Karpas-422 (cell line): Measurements from ENCODE around the gene CPT1C. TPM values are rescaled to one million over a fixed set of nuclear protein-coding genes. Genes with fewer than 3 reads are reported as not detected.

ENCODE experiments used
- DNase-seq: peaks from one replicate; pipeline ENCODE4 v3.0.0-alpha.2; 2015
- H2AFZ ChIP-seq: fragments of 200-600 bp; sonication (generic); 2 replicates; pipeline ENCODE4 v1.6.1; 2014; ENCODE audit warnings: antibody characterized with exemption, low read length, mixed read lengths
- H3K27ac ChIP-seq: fragments of 200-600 bp; sonication (generic); 2 replicates; pipeline ENCODE4 v1.5.1; 2014; ENCODE audit warnings: mild to moderate bottlenecking, low read length, moderate library complexity
- H3K27me3 ChIP-seq: fragments of 200-600 bp; sonication (generic); 2 replicates; pipeline ENCODE4 v1.6.1; 2014; ENCODE audit warnings: low read length, mixed read lengths
- H3K36me3 ChIP-seq: fragments of 200-600 bp; sonication (generic); 2 replicates; pipeline ENCODE4 v1.6.1; 2014; ENCODE audit warnings: low read length, mixed read lengths; ENCODE audit not compliant: insufficient read depth
- H3K4me1 ChIP-seq: fragments of 200-600 bp; sonication (generic); 2 replicates; pipeline ENCODE4 v1.6.1; 2014; ENCODE audit warnings: mild to moderate bottlenecking, low read length, mixed read lengths
- H3K4me2 ChIP-seq: fragments of 200-600 bp; sonication (generic); 2 replicates; pipeline ENCODE4 v1.6.1; 2014; ENCODE audit warnings: low read length, low read depth, mild to moderate bottlenecking; ENCODE audit not compliant: poor library complexity, severe bottlenecking
- H3K4me3 ChIP-seq: fragments of 200-600 bp; sonication (generic); 2 replicates; pipeline ENCODE4 v1.5.1; 2014; ENCODE audit warnings: mild to moderate bottlenecking, antibody characterized with exemption, low read length, mixed read lengths
- H3K79me2 ChIP-seq: fragments of 200-600 bp; sonication (generic); 2 replicates; pipeline ENCODE4 v1.6.1; 2014; ENCODE audit warnings: mild to moderate bottlenecking, low read length, mixed read lengths
- H3K9ac ChIP-seq: fragments of 200-600 bp; sonication (generic); 2 replicates; pipeline ENCODE4 v1.6.0; 2014; ENCODE audit warnings: low read length
- H3K9me2 ChIP-seq: fragments of 200-600 bp; sonication (generic), shearing (Covaris generic); replicated peaks from 2 replicates; pipeline ENCODE4 v1.6.0; 2014; ENCODE audit warnings: mild to moderate bottlenecking, low read length, moderate library complexity; ENCODE audit not compliant: insufficient read depth
- H3K9me3 ChIP-seq: fragments of 300-700, 200-600 bp; sonication (generic); 2 replicates; pipeline ENCODE4 v1.6.1; 2014; ENCODE audit warnings: low read length, mixed read lengths
- H4K20me1 ChIP-seq: fragments of 200-600 bp; sonication (generic); 2 replicates; pipeline ENCODE4 v1.6.1; 2014; ENCODE audit warnings: mild to moderate bottlenecking, antibody characterized with exemption, low read length, low read depth; ENCODE audit not compliant: insufficient read depth
- total RNA-seq: library from RNA; depleted of rRNA; stranded (reverse); fragments of >200 nt; shearing (Covaris generic); gene quantifications from 2 replicates; pipeline ENCODE4 v1.2.3, GENCODE V29; 2014; ENCODE audit warnings: low replicate concordance

The CPT1C gene
- total RNA-seq, 1 experiment from 2014 or later = 0.26 TPM

- DNase-seq = no peak
- H3K4me2 ChIP-seq = no peak overlapping the region
- H3K9me3 ChIP-seq = no peaks in the 10 kb centered on the region
- H2AFZ ChIP-seq = no peak overlapping the region
- H3K4me1 ChIP-seq = no peaks in the 10 kb centered on the region
- no peak overlapping the region for H3K9ac ChIP-seq
- no peaks in the 10 kb centered on the region for H3K9me2 ChIP-seq
- H3K27me3 ChIP-seq = no peaks in the 10 kb centered on the region
- no peak overlapping the region for H3K4me3 ChIP-seq
- H3K79me2 ChIP-seq = peaks cover 3% of the 10 kb centered on the region; the same call in 1 of the 2 replicates
- 0 out of 2 replicates have a peak, but pooled peaks cover 22% of the 10 kb centered on the region for H4K20me1 ChIP-seq
- H3K36me3 ChIP-seq = peaks cover 19% of the 10 kb centered on the region; the same call in 1 of the 2 replicates
- no peak overlapping the region for H3K27ac ChIP-seq
These were observed 39.7 kb upstream of the CPT1C start for GRCh38 chr19:49651029-49651819.

GRCh38 chr19:49651820-49652550, 38.9 kb upstream of the CPT1C start:
- peaks cover 19% of the 10 kb centered on the region; the same call in 1 of the 2 replicates for H3K36me3 ChIP-seq

GRCh38 chr19:49652551-49653465, 38.1 kb upstream of the CPT1C start:
- Histone ChIP-seq H3K79me2 (no peaks in the 10 kb centered on the region), H3K9me3 (no peaks in the 10 kb centered on the region), H3K9ac (no peak overlapping the region), H4K20me1 (0 out of 2 replicates have a peak, but pooled peaks cover 12% of the 10 kb centered on the region), H3K4me1 (no peaks in the 10 kb centered on the region), H3K27me3 (no peaks in the 10 kb centered on the region), H2AFZ (no peak overlapping the region), H3K36me3 (peaks cover 19% of the 10 kb centered on the region; the same call in 1 of the 2 replicates), H3K4me2 (no peak overlapping the region), H3K4me3 (no peak overlapping the region), H3K27ac (no peak overlapping the region), H3K9me2 (no peaks in the 10 kb centered on the region)
- no peak for DNase-seq

More at GRCh38 chr19:49651820-49652550, 38.9 kb upstream of the CPT1C start:
- H3K4me1 ChIP-seq = no peaks in the 10 kb centered on the region
- H3K4me2 ChIP-seq = no peak overlapping the region
- no peak overlapping the region for H3K27ac ChIP-seq
- no peaks in the 10 kb centered on the region for H3K27me3 ChIP-seq
- no peak for DNase-seq
- H3K9ac ChIP-seq = no peak overlapping the region
- no peak overlapping the region for H2AFZ ChIP-seq
- H3K79me2 ChIP-seq = peaks cover 3% of the 10 kb centered on the region; the same call in 1 of the 2 replicates
- H3K9me2 ChIP-seq = no peaks in the 10 kb centered on the region
- H4K20me1 ChIP-seq = 0 out of 2 replicates have a peak, but pooled peaks cover 16% of the 10 kb centered on the region
- no peak overlapping the region for H3K4me3 ChIP-seq
- no peaks in the 10 kb centered on the region for H3K9me3 ChIP-seq

- H3K36me3 ChIP-seq = peaks cover 19% of the 10 kb centered on the region; the same call in 1 of the 2 replicates
These were observed 37.5 kb upstream of the CPT1C start for GRCh38 chr19:49653466-49653806.

GRCh38 chr19:49654581-49654980, 36.3 kb upstream of the CPT1C start:
- Histone ChIP-seq H3K9me3 (no peaks in the 10 kb centered on the region), H2AFZ (no peak overlapping the region), H3K27me3 (no peaks in the 10 kb centered on the region), H3K79me2 (no peaks in the 10 kb centered on the region), H3K9me2 (no peaks in the 10 kb centered on the region), H3K4me1 (no peaks in the 10 kb centered on the region), H3K9ac (no peak overlapping the region), H4K20me1 (peaks cover 20% of the 10 kb centered on the region), H3K27ac (no peak overlapping the region), H3K4me3 (no peak overlapping the region), H3K4me2 (no peak overlapping the region), H3K36me3 (peaks cover 27% of the 10 kb centered on the region)
- DNase-seq = no peak

More at GRCh38 chr19:49653466-49653806, 37.5 kb upstream of the CPT1C start:
- 0 out of 2 replicates have a peak, but pooled peaks cover 12% of the 10 kb centered on the region for H4K20me1 ChIP-seq
- H3K27ac ChIP-seq = no peak overlapping the region
- H3K9me3 ChIP-seq = no peaks in the 10 kb centered on the region
- no peaks in the 10 kb centered on the region for H3K79me2 ChIP-seq
- H3K9me2 ChIP-seq = no peaks in the 10 kb centered on the region
- H3K9ac ChIP-seq = no peak overlapping the region
- DNase-seq = no peak
- H2AFZ ChIP-seq = no peak overlapping the region
- no peak overlapping the region for H3K4me2 ChIP-seq
- H3K27me3 ChIP-seq = no peaks in the 10 kb centered on the region
- no peaks in the 10 kb centered on the region for H3K4me1 ChIP-seq
- H3K4me3 ChIP-seq = no peak overlapping the region

GRCh38 chr19:49655570-49656455, 35.1 kb upstream of the CPT1C start:
- H3K4me3 ChIP-seq = no peak overlapping the region
- H3K4me1 ChIP-seq = no peaks in the 10 kb centered on the region
- peaks cover 26% of the 10 kb centered on the region for H4K20me1 ChIP-seq
- DNase-seq = no peak
- no peak overlapping the region for H3K4me2 ChIP-seq
- H3K9me2 ChIP-seq = no peaks in the 10 kb centered on the region
- H3K9me3 ChIP-seq = no peaks in the 10 kb centered on the region
- no peak overlapping the region for H2AFZ ChIP-seq
- H3K9ac ChIP-seq = no peak overlapping the region
- H3K79me2 ChIP-seq = no peaks in the 10 kb centered on the region
- no peaks in the 10 kb centered on the region for H3K27me3 ChIP-seq
- no peak overlapping the region for H3K27ac ChIP-seq
- H3K36me3 ChIP-seq = peaks cover 32% of the 10 kb centered on the region

DNA sequence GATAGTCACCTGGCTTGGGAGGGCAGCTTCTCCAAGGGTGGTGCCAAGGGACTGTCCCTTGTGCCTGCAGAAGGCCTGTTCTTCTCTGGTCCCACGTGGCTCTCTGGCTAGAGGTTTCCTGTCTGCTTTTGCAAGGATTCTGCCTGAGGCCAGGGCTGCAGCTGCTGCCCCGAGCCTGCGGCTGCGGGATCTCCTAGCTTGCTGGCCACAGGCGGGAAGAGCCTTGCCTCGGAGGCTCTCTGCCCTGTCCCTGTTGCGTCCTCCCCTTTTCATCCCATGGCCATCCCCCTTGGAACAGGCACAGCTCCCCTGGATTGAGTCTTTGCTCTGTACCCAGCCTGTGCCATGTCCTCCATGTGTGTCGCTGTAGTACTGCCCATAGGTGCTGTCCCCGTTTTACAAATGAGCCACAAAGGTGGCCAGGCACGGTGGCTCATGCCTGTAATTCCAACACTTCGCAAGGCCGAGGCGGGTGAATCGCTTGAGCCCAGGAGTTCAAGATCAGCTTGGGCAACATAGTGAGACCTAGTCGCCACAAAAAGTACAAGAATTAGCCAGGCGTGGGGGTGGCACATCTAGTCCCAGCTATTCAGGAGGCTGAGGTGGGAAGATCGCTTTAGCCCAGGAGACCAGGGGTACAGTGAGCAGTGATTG, 34.3 kb upstream of the CPT1C start:
- no peaks in the 10 kb centered on the region for H3K9me3 ChIP-seq
- no peak overlapping the region for H3K27ac ChIP-seq
- no peak overlapping the region for H2AFZ ChIP-seq
- no peaks in the 10 kb centered on the region for H3K79me2 ChIP-seq
- H3K4me1 ChIP-seq = no peaks in the 10 kb centered on the region
- no peaks in the 10 kb centered on the region for H3K27me3 ChIP-seq
- no peak overlapping the region for H3K4me3 ChIP-seq
- no peak overlapping the region for H3K4me2 ChIP-seq
- H3K36me3 ChIP-seq = peaks cover 32% of the 10 kb centered on the region
- H3K9me2 ChIP-seq = no peaks in the 10 kb centered on the region
- no peak overlapping the region for H3K9ac ChIP-seq
- DNase-seq = no peak
- peaks cover 26% of the 10 kb centered on the region for H4K20me1 ChIP-seq
